GM12891 (cell line): ENCODE results near the gene TMEM144.

Source experiments
- DNase-seq: peaks from one replicate; pipeline ENCODE4 v3.0.0; 2011; ENCODE audit warnings: low spot score; ENCODE audit not compliant: insufficient read length
- FAIRE-seq: peaks from 2 replicates; lab custom pipeline; 2011; peaks lifted over from hg19 to GRCh38; lab: Jason Lieb, UNC
- PAX5 ChIP-seq: IDR thresholded peaks from 2 replicates; pipeline ENCODE4 v1.6.1; 2011; ENCODE audit warnings: low read length, moderate library complexity, mild to moderate bottlenecking; ENCODE audit not compliant: insufficient read depth, severe bottlenecking
- POLR2A ChIP-seq: IDR thresholded peaks from 2 replicates; pipeline ENCODE4 v1.6.1; 2011; ENCODE audit warnings: low read depth, low read length, control low read depth
- POLR2AphosphoS5 ChIP-seq: IDR thresholded peaks from 2 replicates; pipeline ENCODE4 v1.6.1; 2011; ENCODE audit warnings: low read depth, low read length, control low read depth
- POU2F2 ChIP-seq: IDR thresholded peaks from 2 replicates; pipeline ENCODE4 v1.6.1; 2011; ENCODE audit warnings: low read depth, mild to moderate bottlenecking, control low read depth, low read length, moderate library complexity
- SPI1 ChIP-seq: IDR thresholded peaks from 2 replicates; pipeline ENCODE4 v1.6.1; 2011; ENCODE audit warnings: low read depth, low read length, control low read depth
- TAF1 ChIP-seq: IDR thresholded peaks from 2 replicates; pipeline ENCODE4 v1.6.1; 2011; ENCODE audit warnings: low read depth, low read length, control low read depth

Gene TMEM144

GRCh38 chr4:158169931-158170690 is 40.2 kb upstream of the TMEM144 start:
- FAIRE-seq (no peak), DNase-seq (no peak)
- TF ChIP-seq SPI1, result no peak
- no peak for TF ChIP-seq PAX5
- no peak for TF ChIP-seq POLR2AphosphoS5
- TF ChIP-seq POU2F2, result no peak
- no peak for TF ChIP-seq POLR2A
- no peak for TF ChIP-seq TAF1

- FAIRE-seq (no peak), DNase-seq (no peak)
- TF ChIP-seq PAX5, result no peak
- TF ChIP-seq SPI1, result no peak
Observed at GRCh38 chr4:158170691-158171561, 39.4 kb upstream of the TMEM144 start.

- TF ChIP-seq POU2F2, result no peak
- no peak for TF ChIP-seq TAF1
- no peak for TF ChIP-seq PAX5
- no peak for TF ChIP-seq SPI1
- no peak for TF ChIP-seq POLR2A
- TF ChIP-seq POLR2AphosphoS5, result no peak
- FAIRE-seq (no peak), DNase-seq (no peak)
Observed at GRCh38 chr4:158172261-158173258, 37.7 kb upstream of the TMEM144 start, which contains the start of gene GASK1B. GASK1B (minus strand) TSS chr4:158173025; CDS start chr4:158171375, 1,650 bp downstream.

GRCh38 chr4:158176108-158176507 is 34.2 kb upstream of the TMEM144 start:
- TF ChIP-seq PAX5 (no peak), SPI1 (no peak), TAF1 (no peak), POU2F2 (no peak), POLR2A (no peak), POLR2AphosphoS5 (no peak)
- DNase-seq (no peak), FAIRE-seq (no peak)

- no peak for FAIRE-seq
- TF ChIP-seq POLR2A (no peak), POLR2AphosphoS5 (no peak), TAF1 (no peak), POU2F2 (no peak), PAX5 (no peak), SPI1 (no peak)
- DNase-seq, result no peak
Observed at GRCh38 chr4:158176776-158177175, 33.5 kb upstream of the TMEM144 start.

- FAIRE-seq (no peak), DNase-seq (no peak)
- TF ChIP-seq TAF1 (no peak), POLR2A (no peak), SPI1 (no peak), POLR2AphosphoS5 (no peak), PAX5 (no peak), POU2F2 (no peak)
Observed at GRCh38 chr4:158179465-158179864, 30.8 kb upstream of the TMEM144 start.

- no peak for DNase-seq
- FAIRE-seq, result no peak
- TF ChIP-seq SPI1 (no peak), TAF1 (no peak), POLR2AphosphoS5 (no peak), PAX5 (no peak), POLR2A (no peak), POU2F2 (no peak)
Observed at GRCh38 chr4:158181906-158182305, 28.4 kb upstream of the TMEM144 start.

- DNase-seq (no peak), FAIRE-seq (no peak)
- TF ChIP-seq POLR2AphosphoS5 (no peak), POU2F2 (no peak), PAX5 (no peak), TAF1 (no peak), SPI1 (no peak), POLR2A (no peak)
Observed at GRCh38 chr4:158182736-158183135, 27.6 kb upstream of the TMEM144 start.

GRCh38 chr4:158186815-158187214 is 23.5 kb upstream of the TMEM144 start:
- TF ChIP-seq POLR2A (no peak), SPI1 (no peak), TAF1 (no peak), PAX5 (no peak), POU2F2 (no peak), POLR2AphosphoS5 (no peak)
- DNase-seq (no peak), FAIRE-seq (no peak)
